Suprapubic skin (tissue), 4 donors: Measurements from ENCODE around the gene TRIM63. TPM values are rescaled to one million over a fixed set of nuclear protein-coding genes. Genes with fewer than 3 reads are reported as not detected.
"Not testable (repeated sequence)": the region's sequence is repeated elsewhere in the genome, so short reads cannot be mapped to it uniquely, and the experiment has no call there.

Experiments used
- DNase-seq, 2 donors: peaks; one replicate each; pipeline ENCODE4 v3.0.0-alpha.2; 2019; ENCODE audit warnings: low spot score in 2 of 2
- H3K27ac ChIP-seq: fragments of 200-600 bp; sonication (generic); one replicate; pipeline ENCODE4 v1.5.1; 2019
- H3K27me3 ChIP-seq: fragments of 200-600 bp; sonication (generic); one replicate; pipeline ENCODE4 v1.5.1; 2019
- H3K36me3 ChIP-seq: fragments of 200-600 bp; sonication (generic); one replicate; pipeline ENCODE4 v1.5.1; 2019
- H3K4me1 ChIP-seq: fragments of 200-600 bp; sonication (generic); one replicate; pipeline ENCODE4 v1.5.1; 2019
- H3K4me3 ChIP-seq: fragments of 200-600 bp; sonication (generic); one replicate; pipeline ENCODE4 v1.5.1; 2019; ENCODE audit warnings: mild to moderate bottlenecking
- H3K9me3 ChIP-seq: fragments of 200-600 bp; sonication (generic); one replicate; pipeline ENCODE4 v1.5.1; 2019
- EP300 ChIP-seq: sonication (generic); formaldehyde crosslinking; IDR thresholded peaks from one replicate; pipeline ENCODE4 v1.6.1; 2017; ENCODE audit warnings: antibody characterized with exemption
- POLR2A ChIP-seq, 2 donors: fragments of 450-650 bp; IDR thresholded peaks; one replicate each; pipeline ENCODE4 v1.6.1; 2017; ENCODE audit warnings: antibody characterized with exemption in 2 of 2, mild to moderate bottlenecking in 2 of 2, moderate library complexity in 2 of 2
- POLR2AphosphoS5 ChIP-seq, 3 donors: sonication (generic); formaldehyde crosslinking; IDR thresholded peaks; one replicate each; pipeline ENCODE4 v1.6.1; 2017; ENCODE audit warnings: antibody characterized with exemption in 3 of 3
- WGBS: methylation state at CpG from one replicate; pipeline ENCODE4 v1.1.5; 2018; 5-methylcytosine and 5-hydroxymethylcytosine counted together
- total RNA-seq, 4 donors: library from RNA; depleted of rRNA; stranded (reverse); fragments of >200 nt; gene quantifications; one replicate each; pipeline ENCODE4 v1.1.0, GENCODE V29; 2016
- TF ChIP-seq, protein P1 (sequence below), 2 donors: fragments of 200-600 bp in 1 of 2; fragments of 450-650 bp in 1 of 2; sonication (generic) in 1 of 2; IDR thresholded peaks; one replicate each; pipeline ENCODE4 v1.5.1; 2016 to 2019; ENCODE audit warnings: antibody characterized with exemption in 2 of 2, mild to moderate bottlenecking in 1 of 2, moderate library complexity in 1 of 2

Gene TRIM63
- total RNA-seq, 4 donors from 2014 or later: 0.42 to 2.4 (median 1.5) TPM

- TF ChIP-seq EP300: no peak
- TF ChIP-seq POLR2A (IDR thresholded peaks at IDR 0.05): no peak
- TF ChIP-seq, protein P1, sequence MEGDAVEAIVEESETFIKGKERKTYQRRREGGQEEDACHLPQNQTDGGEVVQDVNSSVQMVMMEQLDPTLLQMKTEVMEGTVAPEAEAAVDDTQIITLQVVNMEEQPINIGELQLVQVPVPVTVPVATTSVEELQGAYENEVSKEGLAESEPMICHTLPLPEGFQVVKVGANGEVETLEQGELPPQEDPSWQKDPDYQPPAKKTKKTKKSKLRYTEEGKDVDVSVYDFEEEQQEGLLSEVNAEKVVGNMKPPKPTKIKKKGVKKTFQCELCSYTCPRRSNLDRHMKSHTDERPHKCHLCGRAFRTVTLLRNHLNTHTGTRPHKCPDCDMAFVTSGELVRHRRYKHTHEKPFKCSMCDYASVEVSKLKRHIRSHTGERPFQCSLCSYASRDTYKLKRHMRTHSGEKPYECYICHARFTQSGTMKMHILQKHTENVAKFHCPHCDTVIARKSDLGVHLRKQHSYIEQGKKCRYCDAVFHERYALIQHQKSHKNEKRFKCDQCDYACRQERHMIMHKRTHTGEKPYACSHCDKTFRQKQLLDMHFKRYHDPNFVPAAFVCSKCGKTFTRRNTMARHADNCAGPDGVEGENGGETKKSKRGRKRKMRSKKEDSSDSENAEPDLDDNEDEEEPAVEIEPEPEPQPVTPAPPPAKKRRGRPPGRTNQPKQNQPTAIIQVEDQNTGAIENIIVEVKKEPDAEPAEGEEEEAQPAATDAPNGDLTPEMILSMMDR (IDR thresholded peaks at IDR 0.05): peak in 1 of 2 donors; percentile 13
- peak in 1 of 3 donors; percentile 36 for TF ChIP-seq POLR2AphosphoS5 (IDR thresholded peaks at IDR 0.05)
- 24% methylated on average over 14 of the region's 17 CpGs for WGBS
- DNase-seq: peak in 1 of 2 donors; percentile 70
- H3K36me3 ChIP-seq: no peaks in the 10 kb centered on the region
- H3K4me1 ChIP-seq: peaks cover 17% of the 10 kb centered on the region
- H3K4me3 ChIP-seq: no peak overlapping the region
- no peaks in the 10 kb centered on the region for H3K9me3 ChIP-seq
- peaks cover 9% of the 10 kb centered on the region for H3K27me3 ChIP-seq
- H3K27ac ChIP-seq: no peak overlapping the region
These were observed 27.4 kb upstream of the TRIM63 start for GRCh38 chr1:26094677-26095383.

GRCh38 chr1:26094076-26094669, 26.7 kb upstream of the TRIM63 start:
- no peak for DNase-seq

DNA sequence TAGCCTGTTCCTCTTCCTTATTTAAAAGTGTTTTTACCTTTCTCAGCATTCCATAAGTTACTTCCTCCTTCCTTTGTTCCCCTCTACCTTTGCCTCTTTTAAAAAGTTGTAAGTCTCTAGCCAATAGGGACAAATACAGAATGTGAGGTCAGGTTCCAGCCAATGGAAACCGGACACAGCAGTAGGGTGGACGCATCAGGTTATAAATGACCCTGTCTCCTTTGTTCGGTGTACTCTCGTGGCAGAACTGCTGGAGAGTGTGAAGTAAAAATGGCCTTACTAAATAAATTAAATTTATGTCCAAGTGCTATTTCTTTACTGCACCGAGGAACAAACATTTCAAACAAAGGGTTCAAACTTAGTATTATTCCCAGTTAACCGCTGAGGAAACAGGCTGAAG, 26.1 kb upstream of the TRIM63 start:
- H3K9me3 ChIP-seq, H3K4me3 ChIP-seq, H3K36me3 ChIP-seq, H3K27ac ChIP-seq, DNase-seq, H3K27me3 ChIP-seq: not testable (repeated sequence)
- peaks cover 17% of the 10 kb centered on the region for H3K4me1 ChIP-seq
- 38% methylated on average over 6 of the region's 6 CpGs for WGBS

More at GRCh38 chr1:26094076-26094669, 26.7 kb upstream of the TRIM63 start:
- TF ChIP-seq POLR2A (IDR thresholded peaks at IDR 0.05): no peak
- no peak for TF ChIP-seq EP300
- TF ChIP-seq, protein P1 (IDR thresholded peaks at IDR 0.05): no peak
- no peak for TF ChIP-seq POLR2AphosphoS5 (IDR thresholded peaks at IDR 0.05)
- Histone ChIP-seq H3K27ac (no peak overlapping the region), H3K36me3 (no peaks in the 10 kb centered on the region), H3K27me3 (peaks cover 9% of the 10 kb centered on the region), H3K4me3 (no peak overlapping the region), H3K9me3 (no peaks in the 10 kb centered on the region), H3K4me1 (peaks cover 17% of the 10 kb centered on the region)
- 12% methylated on average over 5 of the region's 11 CpGs for WGBS

DNA sequence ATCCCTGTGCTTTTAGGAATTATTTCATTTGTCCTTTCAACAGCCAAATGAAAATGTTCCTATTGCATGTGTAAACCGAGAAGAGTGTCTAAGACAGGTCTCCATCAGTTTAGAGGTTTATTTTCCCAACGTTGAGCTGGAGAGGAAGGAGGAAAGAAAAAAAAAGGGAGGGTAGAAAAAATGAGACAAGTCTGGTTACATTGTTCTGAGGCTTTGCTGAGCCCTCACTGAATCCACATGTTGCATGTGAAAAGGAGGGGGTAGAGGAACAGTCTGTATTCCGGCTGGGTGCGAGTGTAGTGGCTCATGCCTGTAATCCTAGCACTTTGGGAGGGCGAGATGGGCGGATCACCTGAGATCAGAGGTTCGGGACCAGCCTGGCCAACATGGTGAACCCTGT, 25.0 kb upstream of the TRIM63 start:
- Histone ChIP-seq H3K27ac (no peak overlapping the region), H3K36me3 (no peaks in the 10 kb centered on the region), H3K4me1 (peaks cover 17% of the 10 kb centered on the region), H3K27me3 (peaks cover 9% of the 10 kb centered on the region), H3K9me3 (no peaks in the 10 kb centered on the region), H3K4me3 (no peak overlapping the region)
- no peak for DNase-seq
- TF ChIP-seq, protein P1 (IDR thresholded peaks at IDR 0.05): no peak
- TF ChIP-seq POLR2AphosphoS5 (IDR thresholded peaks at IDR 0.05): no peak
- TF ChIP-seq EP300: no peak
- no peak for TF ChIP-seq POLR2A (IDR thresholded peaks at IDR 0.05)
- 50% methylated on average over 7 of the region's 7 CpGs for WGBS

DNA sequence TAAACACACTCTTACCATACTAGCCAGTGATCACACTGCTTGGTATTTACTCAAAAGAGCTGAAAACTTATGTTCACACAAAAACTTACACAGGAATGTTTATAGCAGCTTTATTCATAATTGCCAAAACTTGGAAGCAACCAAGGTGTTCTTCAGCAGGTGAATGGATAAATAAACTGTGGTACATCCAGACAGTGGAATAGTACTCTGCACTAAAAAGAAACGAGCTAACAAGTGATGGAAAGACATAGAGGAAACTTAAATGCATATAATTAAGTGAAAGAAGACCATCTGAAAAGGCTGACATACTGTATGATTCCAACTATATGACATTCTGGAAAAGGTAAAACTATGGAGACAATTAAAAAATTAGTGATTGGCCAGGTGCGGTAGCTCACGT, 23.5 kb upstream of the TRIM63 start:
- peaks cover 17% of the 10 kb centered on the region for H3K4me1 ChIP-seq
- 88% methylated on average over 3 of the region's 3 CpGs for WGBS
- no peak overlapping the region for H3K27ac ChIP-seq
- no peaks in the 10 kb centered on the region for H3K36me3 ChIP-seq
- peaks cover 14% of the 10 kb centered on the region for H3K27me3 ChIP-seq
- DNase-seq: no peak
- H3K9me3 ChIP-seq: no peaks in the 10 kb centered on the region
- TF ChIP-seq, protein P1 (IDR thresholded peaks at IDR 0.05): no peak
- TF ChIP-seq EP300 (no peak), POLR2AphosphoS5 (IDR thresholded peaks at IDR 0.05) (no peak), POLR2A (IDR thresholded peaks at IDR 0.05) (no peak)
- no peak overlapping the region for H3K4me3 ChIP-seq
